Transverse colon (tissue), 1 donor: ENCODE data around the gene MAGI1.

Experiments
- EP300 ChIP-seq: sonication (generic); formaldehyde crosslinking; IDR thresholded peaks from one replicate; pipeline ENCODE4 v1.6.1; 2017; ENCODE audit warnings: antibody characterized with exemption, low read depth
- POLR2A ChIP-seq: fragments of 450-650 bp; IDR thresholded peaks from one replicate; pipeline ENCODE4 v1.6.1; 2016; ENCODE audit warnings: antibody characterized with exemption, mild to moderate bottlenecking, moderate library complexity

DNA sequence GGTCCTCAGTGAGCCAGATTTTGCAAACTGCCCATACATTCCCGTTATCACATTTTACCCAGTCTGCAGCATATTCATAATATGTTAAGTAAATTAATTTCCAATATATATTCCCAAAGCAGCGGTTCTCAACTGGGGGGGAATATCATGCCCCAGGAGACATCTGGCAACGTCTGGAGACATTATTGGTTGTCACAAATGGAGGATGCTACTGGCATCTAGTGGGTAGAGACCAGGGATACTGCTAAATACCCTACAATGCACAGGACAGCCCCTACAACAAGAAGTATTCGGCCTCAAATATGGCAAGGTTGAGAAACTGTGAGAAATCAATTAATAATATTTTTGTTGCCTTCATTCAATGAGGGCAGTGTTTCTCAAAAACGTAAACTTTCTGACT, 280.3 kb downstream of the MAGI1 start:
- no peak for TF ChIP-seq POLR2A
- no peak for TF ChIP-seq EP300
